Measurements from ENCODE around the gene SLCO4A1.

DNA sequence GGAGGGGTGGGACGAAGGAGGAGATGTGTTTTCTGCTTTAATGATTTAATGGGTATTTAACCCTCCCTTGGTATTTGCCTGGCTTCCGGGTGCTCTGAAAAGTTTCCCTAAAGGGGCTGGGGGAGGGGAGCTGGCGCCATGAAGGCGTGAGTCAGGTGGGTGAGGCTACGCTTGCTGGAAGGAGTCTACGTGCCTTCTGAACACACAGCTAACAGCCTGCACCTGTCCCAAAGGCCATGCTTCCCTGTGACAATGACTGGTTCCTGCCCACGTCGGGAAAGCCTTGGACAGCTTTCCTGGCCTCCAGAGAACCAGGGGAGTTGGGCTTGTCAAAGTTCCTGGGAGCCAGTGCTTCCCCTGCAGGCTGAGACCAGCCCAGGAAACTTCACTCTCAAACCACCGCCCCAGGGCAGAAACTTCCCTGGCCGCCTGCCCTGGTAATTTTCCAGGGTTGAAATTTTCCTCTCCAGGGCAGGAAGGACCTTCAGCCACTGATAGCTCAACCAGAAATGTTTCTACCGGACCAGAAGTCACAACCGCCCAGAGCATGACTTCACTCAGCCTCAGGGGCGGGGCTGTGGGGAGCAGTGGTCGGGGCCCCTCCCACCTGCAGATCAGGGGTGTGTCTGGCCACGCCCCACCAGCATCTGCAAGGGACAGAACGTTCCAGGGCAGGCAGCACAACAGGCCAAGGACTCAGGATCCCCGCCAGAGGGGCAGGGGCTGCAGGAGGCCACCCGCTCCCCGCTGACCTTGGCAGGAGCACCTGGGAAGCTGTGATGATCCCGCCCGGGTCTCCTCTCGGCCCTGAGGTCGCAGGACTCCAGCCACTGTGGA lies 18.6 kb upstream of the SLCO4A1 start:
- TF ChIP-seq, protein P1, sequence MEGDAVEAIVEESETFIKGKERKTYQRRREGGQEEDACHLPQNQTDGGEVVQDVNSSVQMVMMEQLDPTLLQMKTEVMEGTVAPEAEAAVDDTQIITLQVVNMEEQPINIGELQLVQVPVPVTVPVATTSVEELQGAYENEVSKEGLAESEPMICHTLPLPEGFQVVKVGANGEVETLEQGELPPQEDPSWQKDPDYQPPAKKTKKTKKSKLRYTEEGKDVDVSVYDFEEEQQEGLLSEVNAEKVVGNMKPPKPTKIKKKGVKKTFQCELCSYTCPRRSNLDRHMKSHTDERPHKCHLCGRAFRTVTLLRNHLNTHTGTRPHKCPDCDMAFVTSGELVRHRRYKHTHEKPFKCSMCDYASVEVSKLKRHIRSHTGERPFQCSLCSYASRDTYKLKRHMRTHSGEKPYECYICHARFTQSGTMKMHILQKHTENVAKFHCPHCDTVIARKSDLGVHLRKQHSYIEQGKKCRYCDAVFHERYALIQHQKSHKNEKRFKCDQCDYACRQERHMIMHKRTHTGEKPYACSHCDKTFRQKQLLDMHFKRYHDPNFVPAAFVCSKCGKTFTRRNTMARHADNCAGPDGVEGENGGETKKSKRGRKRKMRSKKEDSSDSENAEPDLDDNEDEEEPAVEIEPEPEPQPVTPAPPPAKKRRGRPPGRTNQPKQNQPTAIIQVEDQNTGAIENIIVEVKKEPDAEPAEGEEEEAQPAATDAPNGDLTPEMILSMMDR (IDR thresholded peaks at IDR 0.05) = peak in 4 of 6 experiments; percentile 25 to 37 (median 32)
- TF ChIP-seq POLR2A (IDR thresholded peaks at IDR 0.05) = peak in 1 of 2 donors; percentile 72

Measured in adrenal gland (tissue), 5 donors.